ENCODE data around the gene CHSY1.

DNA sequence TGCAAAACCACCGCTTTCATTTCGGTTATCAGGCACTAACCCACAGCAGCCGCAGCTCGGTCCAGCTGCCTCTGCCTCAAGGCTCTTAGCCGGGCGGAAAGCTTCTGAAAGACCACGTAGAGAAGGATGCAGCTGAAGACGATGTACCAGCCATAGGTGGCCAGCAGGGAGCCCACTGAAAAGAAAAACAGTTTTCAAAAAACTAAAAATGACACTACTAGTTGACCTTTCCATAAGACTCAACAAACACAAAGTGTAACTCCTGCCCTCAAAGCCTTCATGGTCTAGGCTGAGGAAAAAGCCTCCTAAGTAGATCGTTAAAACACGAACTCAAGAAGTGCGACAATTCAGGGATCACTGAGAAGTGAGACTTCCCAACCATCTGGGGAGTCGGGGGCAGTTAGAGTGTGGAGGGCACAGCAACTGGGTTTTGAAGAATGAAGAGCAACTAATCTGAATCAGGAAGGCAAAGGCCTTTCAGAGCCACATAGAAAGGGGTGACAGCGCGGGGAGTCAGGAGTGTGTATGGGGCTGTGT, 24.7 kb upstream of the CHSY1 start:
- TF ChIP-seq, protein P1, sequence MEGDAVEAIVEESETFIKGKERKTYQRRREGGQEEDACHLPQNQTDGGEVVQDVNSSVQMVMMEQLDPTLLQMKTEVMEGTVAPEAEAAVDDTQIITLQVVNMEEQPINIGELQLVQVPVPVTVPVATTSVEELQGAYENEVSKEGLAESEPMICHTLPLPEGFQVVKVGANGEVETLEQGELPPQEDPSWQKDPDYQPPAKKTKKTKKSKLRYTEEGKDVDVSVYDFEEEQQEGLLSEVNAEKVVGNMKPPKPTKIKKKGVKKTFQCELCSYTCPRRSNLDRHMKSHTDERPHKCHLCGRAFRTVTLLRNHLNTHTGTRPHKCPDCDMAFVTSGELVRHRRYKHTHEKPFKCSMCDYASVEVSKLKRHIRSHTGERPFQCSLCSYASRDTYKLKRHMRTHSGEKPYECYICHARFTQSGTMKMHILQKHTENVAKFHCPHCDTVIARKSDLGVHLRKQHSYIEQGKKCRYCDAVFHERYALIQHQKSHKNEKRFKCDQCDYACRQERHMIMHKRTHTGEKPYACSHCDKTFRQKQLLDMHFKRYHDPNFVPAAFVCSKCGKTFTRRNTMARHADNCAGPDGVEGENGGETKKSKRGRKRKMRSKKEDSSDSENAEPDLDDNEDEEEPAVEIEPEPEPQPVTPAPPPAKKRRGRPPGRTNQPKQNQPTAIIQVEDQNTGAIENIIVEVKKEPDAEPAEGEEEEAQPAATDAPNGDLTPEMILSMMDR (IDR thresholded peaks at IDR 0.05) = peak in 1 of 4 experiments; percentile 8
- TF ChIP-seq POLR2A (IDR thresholded peaks at IDR 0.05) = no peak

Data from uterus (tissue), 2 donors.